WTC11 (cell line): ENCODE measurements around the gene COG4. TPM values are rescaled to one million over a fixed set of nuclear protein-coding genes. Genes with fewer than 3 reads are reported as not detected.
A peak's percentile ranks its signal among the peaks of the same experiment; 100 is the strongest.

ENCODE experiments used
- ATAC-seq: fragments of 200-7000 bp; cut with Tn5 transposase; 2 replicates; pipeline ENCODE4 v1.10.0; 2021; ENCODE audit warnings: mild to moderate bottlenecking, moderate library complexity
- CTCF ChIA-PET: fragments of 300-600 bp; sonication (Branson Sonifier 250); formaldehyde crosslinking; loops from one replicate; lab custom pipeline; 2021; ENCODE audit warnings: antibody characterized with exemption; lab: Charles Lee
- POLR2A ChIA-PET: fragments of 350-600 bp; sonication (Branson Sonifier 250); formaldehyde crosslinking; loops from one replicate; lab custom pipeline; 2021; ENCODE audit warnings: antibody characterized with exemption; lab: Charles Lee
- DNase-seq: peaks from one replicate; pipeline ENCODE4 v3.0.0; 2021; ENCODE audit warnings: low spot score
- H3K27ac Mint-ChIP-seq: 2 replicates; pipeline ENCODE4 v1.8.0; 2021; ENCODE audit warnings: mixed read lengths
- H3K27me3 Mint-ChIP-seq: 2 replicates; pipeline ENCODE4 v1.8.0; 2021; ENCODE audit warnings: low read depth, mild to moderate bottlenecking, moderate library complexity, mixed read lengths
- H3K36me3 Mint-ChIP-seq: 2 replicates; pipeline ENCODE4 v1.8.0; 2021; ENCODE audit warnings: mixed read lengths
- H3K4me1 Mint-ChIP-seq: 2 replicates; pipeline ENCODE4 v1.8.0; 2022; ENCODE audit warnings: mixed read lengths
- H3K4me3 Mint-ChIP-seq: 2 replicates; pipeline ENCODE4 v1.8.0; 2021; ENCODE audit warnings: mild to moderate bottlenecking, moderate library complexity, mixed read lengths
- H3K9me3 Mint-ChIP-seq: 2 replicates; pipeline ENCODE4 v1.8.0; 2021; ENCODE audit warnings: mixed read lengths
- FOXJ3 ChIP-seq: sonication (generic); formaldehyde crosslinking; IDR thresholded peaks from 2 replicates; pipeline ENCODE4 v1.9.0; 2021; ENCODE audit warnings: missing genetic modification reagents, mild to moderate bottlenecking, borderline replicate concordance
- GTF2I ChIP-seq: fragments of 250-450 bp; sonication (Bioruptor Pico); conservative IDR thresholded peaks from 2 replicates; pipeline ENCODE4 v1.4.0; 2021; ENCODE audit warnings: mild to moderate bottlenecking
- KAT7 ChIP-seq: sonication (generic); formaldehyde crosslinking; IDR thresholded peaks from 2 replicates; pipeline ENCODE4 v1.8.1; 2023; ENCODE audit warnings: missing genetic modification reagents, mild to moderate bottlenecking, borderline replicate concordance
- NFE2L1 ChIP-seq: sonication (generic); formaldehyde crosslinking; IDR thresholded peaks from 2 replicates; pipeline ENCODE4 v1.8.1; 2023; ENCODE audit warnings: missing genetic modification reagents
- OVOL2 ChIP-seq: fragments of 250-450 bp; sonication (Bioruptor Pico); IDR thresholded peaks from 2 replicates; pipeline ENCODE4 v1.9.0; 2021; ENCODE audit warnings: mild to moderate bottlenecking, borderline replicate concordance
- TEAD1 ChIP-seq: sonication (generic); formaldehyde crosslinking; IDR thresholded peaks from 2 replicates; pipeline ENCODE4 v1.8.0; 2022; ENCODE audit warnings: mild to moderate bottlenecking, missing genetic modification reagents
- ZNF219 ChIP-seq: sonication (generic); formaldehyde crosslinking; IDR thresholded peaks from 2 replicates; pipeline ENCODE4 v1.8.0; 2023; ENCODE audit warnings: missing genetic modification reagents, mild to moderate bottlenecking, borderline replicate concordance
- ZNF317 ChIP-seq: sonication (generic); formaldehyde crosslinking; IDR thresholded peaks from 2 replicates; pipeline ENCODE4 v1.8.1; 2023; ENCODE audit warnings: low read depth, mild to moderate bottlenecking, moderate library complexity, missing genetic modification reagents, borderline replicate concordance
- ZNF416 ChIP-seq: fragments of 250-450 bp; sonication (Bioruptor Pico); IDR thresholded peaks from 2 replicates; pipeline ENCODE4 v1.9.0; 2021; ENCODE audit warnings: mild to moderate bottlenecking, inconsistent platforms
- ZNF423 ChIP-seq: fragments of 250-450 bp; sonication (Bioruptor Pico); IDR thresholded peaks from 2 replicates; pipeline ENCODE4 v2.1.2; 2022; ENCODE audit warnings: mild to moderate bottlenecking, moderate library complexity
- ZNF671 ChIP-seq: fragments of 250-450 bp; sonication (Bioruptor Pico); IDR thresholded peaks from 2 replicates; pipeline ENCODE4 v1.8.0; 2021; ENCODE audit warnings: mild to moderate bottlenecking
- total RNA-seq: library from RNA; stranded (reverse); gene quantifications from 3 replicates; pipeline ENCODE4 v1.2.3, GENCODE V29; 2021
- TF ChIP-seq, protein P1 (sequence below): sonication (generic); formaldehyde crosslinking; IDR thresholded peaks from 2 replicates; pipeline ENCODE4 v1.8.1; 2022; ENCODE audit warnings: missing genetic modification reagents, borderline replicate concordance
- TF ChIP-seq, protein P2 (sequence below): sonication (generic); formaldehyde crosslinking; IDR thresholded peaks from 2 replicates; pipeline ENCODE4 v1.8.1; 2022; ENCODE audit warnings: low read depth, mild to moderate bottlenecking, moderate library complexity, missing genetic modification reagents, borderline replicate concordance
- TF ChIP-seq, protein P3 (sequence below): sonication (generic); formaldehyde crosslinking; IDR thresholded peaks from 2 replicates; pipeline ENCODE4 v1.8.0; 2022; ENCODE audit warnings: missing genetic modification reagents
- TF ChIP-seq, protein P4 (sequence below): sonication (generic); formaldehyde crosslinking; IDR thresholded peaks from 2 replicates; pipeline ENCODE4 v1.8.0; 2022; ENCODE audit warnings: mild to moderate bottlenecking, missing genetic modification reagents

The COG4 gene
- total RNA-seq, 1 experiment from 2014 or later, result 56.6 TPM

DNA sequence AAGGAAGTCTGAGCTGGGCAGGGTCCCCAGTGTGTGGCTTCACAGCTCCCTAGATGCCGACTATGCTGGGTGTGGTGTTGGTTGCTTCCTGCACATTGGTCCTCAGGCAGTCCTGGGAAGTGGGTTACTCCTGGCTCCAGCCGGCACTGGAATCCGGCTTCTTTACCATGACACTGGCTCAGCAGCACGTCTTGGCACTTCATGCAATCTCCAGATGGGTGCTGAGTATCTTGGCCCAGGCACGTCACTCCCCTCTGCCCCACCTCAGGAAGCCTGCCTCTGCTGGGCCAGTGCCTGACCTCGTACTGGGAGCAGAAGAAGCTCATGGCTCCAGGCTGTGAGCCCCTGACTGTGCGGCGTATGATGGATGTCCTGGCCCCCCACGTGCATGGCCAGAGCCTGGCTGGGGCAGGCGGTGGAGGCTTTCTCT, 44.4 kb downstream of the COG4 start:
- ChIA-PET POLR2A (interaction anchor here (1.0 to 1.5 kb wide), 3 partner anchors 22 to 98 kb away, joined by 3 to 6 read pairs (median 3); no protein-coding TSS in a partner anchor), CTCF (interaction anchor here (0.6 to 5.3 kb wide), 4 partner anchors 9 to 84 kb away, joined by 3 to 22 read pairs (median 4); no protein-coding TSS in a partner anchor)
- ATAC-seq, result peak; percentile 45
- no peaks in the 10 kb centered on the region for H3K9me3 Mint-ChIP-seq
- H3K27me3 Mint-ChIP-seq, result no peaks in the 10 kb centered on the region
- H3K4me3 Mint-ChIP-seq, result no peak overlapping the region
- TF ChIP-seq NFE2L1 (CRISPR knock-in tag) (no peak), TEAD1 (CRISPR knock-in tag) (no peak), ZNF416 (0 out of 2 replicates have a peak, but pooled peaks have one; percentile 82), ZNF423 (CRISPR knock-in tag) (peak; percentile 35; the same call in 1 of the 2 replicates)
- TF ChIP-seq, protein P1, sequence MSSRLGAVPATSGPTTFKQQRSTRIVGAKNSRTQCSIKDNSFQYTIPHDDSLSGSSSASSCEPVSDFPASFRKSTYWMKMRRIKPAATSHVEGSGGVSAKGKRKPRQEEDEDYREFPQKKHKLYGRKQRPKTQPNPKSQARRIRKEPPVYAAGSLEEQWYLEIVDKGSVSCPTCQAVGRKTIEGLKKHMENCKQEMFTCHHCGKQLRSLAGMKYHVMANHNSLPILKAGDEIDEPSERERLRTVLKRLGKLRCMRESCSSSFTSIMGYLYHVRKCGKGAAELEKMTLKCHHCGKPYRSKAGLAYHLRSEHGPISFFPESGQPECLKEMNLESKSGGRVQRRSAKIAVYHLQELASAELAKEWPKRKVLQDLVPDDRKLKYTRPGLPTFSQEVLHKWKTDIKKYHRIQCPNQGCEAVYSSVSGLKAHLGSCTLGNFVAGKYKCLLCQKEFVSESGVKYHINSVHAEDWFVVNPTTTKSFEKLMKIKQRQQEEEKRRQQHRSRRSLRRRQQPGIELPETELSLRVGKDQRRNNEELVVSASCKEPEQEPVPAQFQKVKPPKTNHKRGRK (CRISPR knock-in tag), result no peak
- H3K27ac Mint-ChIP-seq, result peak overlapping the region; percentile 60; the same call in 1 of the 2 replicates
- H3K36me3 Mint-ChIP-seq, result peaks cover 6% of the 10 kb centered on the region; the same call in 1 of the 2 replicates
- 0 out of 2 replicates have a peak, but pooled peaks cover 3% of the 10 kb centered on the region for H3K4me1 Mint-ChIP-seq
- no peak for DNase-seq

DNA sequence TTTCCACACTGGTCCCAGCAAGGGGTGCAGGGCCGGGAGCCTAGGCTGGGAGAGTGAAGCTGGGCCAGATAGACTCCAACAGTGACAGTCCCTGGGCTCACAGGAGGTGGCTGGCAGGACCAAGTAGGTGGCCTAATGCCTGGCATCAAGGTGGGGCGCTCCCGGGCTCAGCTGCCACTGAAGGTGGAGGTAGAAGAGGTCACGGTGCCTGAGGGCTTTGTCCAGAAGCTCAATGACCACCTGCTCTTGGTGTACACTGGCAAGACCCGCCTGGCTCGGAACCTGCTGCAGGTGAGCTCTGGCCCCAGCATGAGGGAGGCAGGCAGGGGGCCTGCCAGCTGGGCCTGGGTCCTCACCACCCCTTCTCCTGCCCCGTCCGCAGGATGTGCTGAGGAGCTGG, 45.2 kb downstream of the COG4 start:
- H3K4me3 Mint-ChIP-seq, result no peak overlapping the region
- 0 out of 2 replicates have a peak overlapping the region, but pooled peaks have one; percentile 57 for H3K27ac Mint-ChIP-seq
- no peaks in the 10 kb centered on the region for H3K27me3 Mint-ChIP-seq
- CTCF ChIA-PET, result interaction anchor here (0.9 to 5.3 kb wide), 2 partner anchors 8 to 83 kb away, joined by 4 to 22 read pairs; no protein-coding TSS in a partner anchor
- ATAC-seq, result no peak
- H3K4me1 Mint-ChIP-seq, result 0 out of 2 replicates have a peak, but pooled peaks cover 3% of the 10 kb centered on the region
- H3K9me3 Mint-ChIP-seq, result no peaks in the 10 kb centered on the region
- DNase-seq, result no peak
- peaks cover 4% of the 10 kb centered on the region; the same call in 1 of the 2 replicates for H3K36me3 Mint-ChIP-seq
- no peak for TF ChIP-seq ZNF317
- TF ChIP-seq, protein P2, sequence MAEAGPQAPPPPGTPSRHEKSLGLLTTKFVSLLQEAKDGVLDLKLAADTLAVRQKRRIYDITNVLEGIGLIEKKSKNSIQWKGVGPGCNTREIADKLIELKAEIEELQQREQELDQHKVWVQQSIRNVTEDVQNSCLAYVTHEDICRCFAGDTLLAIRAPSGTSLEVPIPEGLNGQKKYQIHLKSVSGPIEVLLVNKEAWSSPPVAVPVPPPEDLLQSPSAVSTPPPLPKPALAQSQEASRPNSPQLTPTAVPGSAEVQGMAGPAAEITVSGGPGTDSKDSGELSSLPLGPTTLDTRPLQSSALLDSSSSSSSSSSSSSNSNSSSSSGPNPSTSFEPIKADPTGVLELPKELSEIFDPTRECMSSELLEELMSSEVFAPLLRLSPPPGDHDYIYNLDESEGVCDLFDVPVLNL (CRISPR knock-in tag), result 0 out of 2 replicates have a peak, but pooled peaks have one; percentile 22
- POLR2A ChIA-PET, result interaction anchor here (1.0 to 1.5 kb wide), 3 partner anchors 23 to 97 kb away, joined by 3 to 6 read pairs (median 3); no protein-coding TSS in a partner anchor

DNA sequence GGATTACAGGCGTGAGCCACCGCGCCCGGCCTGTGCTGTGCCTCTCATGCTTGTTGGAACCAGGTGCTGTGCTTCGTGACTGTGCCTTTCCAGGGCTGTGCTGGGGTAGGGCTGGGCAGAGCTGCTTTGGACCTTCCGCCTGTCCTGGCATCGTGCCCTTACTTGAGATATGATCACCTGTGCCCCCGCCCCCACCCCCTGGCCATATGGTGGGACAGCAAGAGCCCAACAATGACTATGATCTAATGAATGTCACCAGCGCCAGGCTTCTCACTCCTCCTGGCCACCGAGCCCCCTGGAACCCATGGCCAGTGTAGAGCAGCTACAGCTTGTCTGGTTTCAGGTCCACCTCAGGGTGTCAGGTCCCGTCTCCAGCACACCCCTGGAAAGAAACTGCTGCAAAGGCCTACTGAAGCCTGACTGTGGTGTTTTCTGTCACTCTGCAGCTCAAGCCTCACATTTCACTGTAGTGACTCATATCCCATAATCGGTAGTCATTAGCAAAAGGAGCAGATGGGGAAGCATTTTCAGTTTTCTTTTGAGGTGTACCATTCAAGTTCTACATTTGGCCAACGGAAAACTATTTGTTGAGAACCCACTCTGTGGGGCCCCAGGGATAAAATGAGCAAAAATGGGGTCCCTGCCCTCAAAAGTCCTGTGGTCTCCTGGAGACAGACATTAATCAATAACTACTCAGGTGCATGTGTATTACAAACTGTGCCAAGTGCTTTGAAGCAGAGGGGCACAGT, 46.9 kb downstream of the COG4 start:
- DNase-seq (no peak), ATAC-seq (no peak)
- H3K27me3 Mint-ChIP-seq, result no peaks in the 10 kb centered on the region
- H3K36me3 Mint-ChIP-seq, result peaks cover 4% of the 10 kb centered on the region; the same call in 1 of the 2 replicates
- no peak for TF ChIP-seq FOXJ3 (CRISPR knock-in tag)
- TF ChIP-seq ZNF423 (CRISPR knock-in tag), result no peak
- no peak for TF ChIP-seq KAT7 (CRISPR knock-in tag)
- TF ChIP-seq, protein P1 (CRISPR knock-in tag), result no peak
- TF ChIP-seq, protein P3, sequence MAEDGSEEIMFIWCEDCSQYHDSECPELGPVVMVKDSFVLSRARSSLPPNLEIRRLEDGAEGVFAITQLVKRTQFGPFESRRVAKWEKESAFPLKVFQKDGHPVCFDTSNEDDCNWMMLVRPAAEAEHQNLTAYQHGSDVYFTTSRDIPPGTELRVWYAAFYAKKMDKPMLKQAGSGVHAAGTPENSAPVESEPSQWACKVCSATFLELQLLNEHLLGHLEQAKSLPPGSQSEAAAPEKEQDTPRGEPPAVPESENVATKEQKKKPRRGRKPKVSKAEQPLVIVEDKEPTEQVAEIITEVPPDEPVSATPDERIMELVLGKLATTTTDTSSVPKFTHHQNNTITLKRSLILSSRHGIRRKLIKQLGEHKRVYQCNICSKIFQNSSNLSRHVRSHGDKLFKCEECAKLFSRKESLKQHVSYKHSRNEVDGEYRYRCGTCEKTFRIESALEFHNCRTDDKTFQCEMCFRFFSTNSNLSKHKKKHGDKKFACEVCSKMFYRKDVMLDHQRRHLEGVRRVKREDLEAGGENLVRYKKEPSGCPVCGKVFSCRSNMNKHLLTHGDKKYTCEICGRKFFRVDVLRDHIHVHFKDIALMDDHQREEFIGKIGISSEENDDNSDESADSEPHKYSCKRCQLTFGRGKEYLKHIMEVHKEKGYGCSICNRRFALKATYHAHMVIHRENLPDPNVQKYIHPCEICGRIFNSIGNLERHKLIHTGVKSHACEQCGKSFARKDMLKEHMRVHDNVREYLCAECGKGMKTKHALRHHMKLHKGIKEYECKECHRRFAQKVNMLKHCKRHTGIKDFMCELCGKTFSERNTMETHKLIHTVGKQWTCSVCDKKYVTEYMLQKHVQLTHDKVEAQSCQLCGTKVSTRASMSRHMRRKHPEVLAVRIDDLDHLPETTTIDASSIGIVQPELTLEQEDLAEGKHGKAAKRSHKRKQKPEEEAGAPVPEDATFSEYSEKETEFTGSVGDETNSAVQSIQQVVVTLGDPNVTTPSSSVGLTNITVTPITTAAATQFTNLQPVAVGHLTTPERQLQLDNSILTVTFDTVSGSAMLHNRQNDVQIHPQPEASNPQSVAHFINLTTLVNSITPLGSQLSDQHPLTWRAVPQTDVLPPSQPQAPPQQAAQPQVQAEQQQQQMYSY (CRISPR knock-in tag), result no peak
- TF ChIP-seq, protein P4, sequence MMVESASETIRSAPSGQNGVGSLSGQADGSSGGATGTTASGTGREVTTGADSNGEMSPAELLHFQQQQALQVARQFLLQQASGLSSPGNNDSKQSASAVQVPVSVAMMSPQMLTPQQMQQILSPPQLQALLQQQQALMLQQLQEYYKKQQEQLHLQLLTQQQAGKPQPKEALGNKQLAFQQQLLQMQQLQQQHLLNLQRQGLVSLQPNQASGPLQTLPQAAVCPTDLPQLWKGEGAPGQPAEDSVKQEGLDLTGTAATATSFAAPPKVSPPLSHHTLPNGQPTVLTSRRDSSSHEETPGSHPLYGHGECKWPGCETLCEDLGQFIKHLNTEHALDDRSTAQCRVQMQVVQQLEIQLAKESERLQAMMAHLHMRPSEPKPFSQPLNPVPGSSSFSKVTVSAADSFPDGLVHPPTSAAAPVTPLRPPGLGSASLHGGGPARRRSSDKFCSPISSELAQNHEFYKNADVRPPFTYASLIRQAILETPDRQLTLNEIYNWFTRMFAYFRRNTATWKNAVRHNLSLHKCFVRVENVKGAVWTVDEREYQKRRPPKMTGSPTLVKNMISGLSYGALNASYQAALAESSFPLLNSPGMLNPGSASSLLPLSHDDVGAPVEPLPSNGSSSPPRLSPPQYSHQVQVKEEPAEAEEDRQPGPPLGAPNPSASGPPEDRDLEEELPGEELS (CRISPR knock-in tag), result no peak
- TF ChIP-seq GTF2I, result no peak
- no peak for TF ChIP-seq ZNF317
- no peak for TF ChIP-seq ZNF219 (CRISPR knock-in tag)
- TF ChIP-seq ZNF671, result no peak
- no peak for TF ChIP-seq OVOL2 (CRISPR knock-in tag)
- no peaks in the 10 kb centered on the region for H3K9me3 Mint-ChIP-seq
- H3K27ac Mint-ChIP-seq, result no peak overlapping the region
- H3K4me1 Mint-ChIP-seq, result 0 out of 2 replicates have a peak, but pooled peaks cover 3% of the 10 kb centered on the region
- POLR2A ChIA-PET, result no interaction called here
- CTCF ChIA-PET, result interaction anchor here (1.5 kb wide), 1 partner anchor 114 kb away, joined by 3 read pairs; no protein-coding TSS in a partner anchor
- H3K4me3 Mint-ChIP-seq, result no peak overlapping the region
